ENCODE data around the gene GOLIM4. TPM values are rescaled to one million over a fixed set of nuclear protein-coding genes. Genes with fewer than 3 reads are reported as not detected.
"Not testable (repeated sequence)": the region's sequence is repeated elsewhere in the genome, so short reads cannot be mapped to it uniquely, and the experiment has no call there.

GOLIM4 gene
- total RNA-seq, 1 donor from 2014 or later = 27.9 TPM

DNA sequence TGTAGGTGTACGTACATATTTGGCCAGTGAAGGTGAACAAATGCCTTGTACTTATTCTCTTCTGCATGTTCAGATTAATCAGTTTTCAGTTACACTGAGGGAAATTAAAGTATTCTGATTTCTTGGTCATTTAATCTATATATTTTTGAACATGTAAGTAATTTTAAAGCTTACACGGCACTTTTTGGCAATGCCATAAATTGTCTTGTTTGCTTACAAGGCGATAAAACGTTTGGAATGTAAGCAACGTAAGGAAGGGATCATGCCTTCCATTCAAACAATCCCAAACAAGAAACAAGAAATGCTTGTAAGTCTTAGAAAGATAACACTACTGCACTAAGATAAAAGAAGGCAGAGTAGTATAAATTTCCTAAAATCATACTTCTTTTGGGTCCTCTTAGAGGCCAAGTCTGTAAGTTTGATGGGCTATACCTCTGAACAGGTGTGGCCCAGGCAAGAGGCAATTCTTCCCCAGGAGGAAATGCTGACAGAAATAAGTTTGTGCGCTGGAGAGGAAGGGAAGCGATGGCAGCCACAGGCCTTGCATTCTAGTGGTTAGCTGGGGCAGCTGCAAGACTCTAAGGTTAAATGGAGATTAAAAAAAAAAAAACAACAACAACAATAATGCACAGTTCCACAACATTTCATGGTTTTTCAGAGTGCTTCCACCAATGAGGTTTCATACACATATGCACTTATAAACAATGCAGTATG, 73.8 kb downstream of the GOLIM4 start:
- no peak for DNase-seq (ENCODE audit: low read depth)
- no peak overlapping the region for H3K4me3 ChIP-seq (ENCODE audit: low read depth, low read length)
- no peaks in the 10 kb centered on the region for H3K36me3 ChIP-seq (ENCODE audit: control insufficient read depth, insufficient read depth, low read length)
- H3K27me3 ChIP-seq (ENCODE audit: control insufficient read depth, insufficient read depth, low read length) = no peaks in the 10 kb centered on the region
- TF ChIP-seq, protein P1, sequence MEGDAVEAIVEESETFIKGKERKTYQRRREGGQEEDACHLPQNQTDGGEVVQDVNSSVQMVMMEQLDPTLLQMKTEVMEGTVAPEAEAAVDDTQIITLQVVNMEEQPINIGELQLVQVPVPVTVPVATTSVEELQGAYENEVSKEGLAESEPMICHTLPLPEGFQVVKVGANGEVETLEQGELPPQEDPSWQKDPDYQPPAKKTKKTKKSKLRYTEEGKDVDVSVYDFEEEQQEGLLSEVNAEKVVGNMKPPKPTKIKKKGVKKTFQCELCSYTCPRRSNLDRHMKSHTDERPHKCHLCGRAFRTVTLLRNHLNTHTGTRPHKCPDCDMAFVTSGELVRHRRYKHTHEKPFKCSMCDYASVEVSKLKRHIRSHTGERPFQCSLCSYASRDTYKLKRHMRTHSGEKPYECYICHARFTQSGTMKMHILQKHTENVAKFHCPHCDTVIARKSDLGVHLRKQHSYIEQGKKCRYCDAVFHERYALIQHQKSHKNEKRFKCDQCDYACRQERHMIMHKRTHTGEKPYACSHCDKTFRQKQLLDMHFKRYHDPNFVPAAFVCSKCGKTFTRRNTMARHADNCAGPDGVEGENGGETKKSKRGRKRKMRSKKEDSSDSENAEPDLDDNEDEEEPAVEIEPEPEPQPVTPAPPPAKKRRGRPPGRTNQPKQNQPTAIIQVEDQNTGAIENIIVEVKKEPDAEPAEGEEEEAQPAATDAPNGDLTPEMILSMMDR (IDR thresholded peaks at IDR 0.05; ENCODE audit: insufficient read depth, low read length, poor library complexity, severe bottlenecking) = no peak

DNA sequence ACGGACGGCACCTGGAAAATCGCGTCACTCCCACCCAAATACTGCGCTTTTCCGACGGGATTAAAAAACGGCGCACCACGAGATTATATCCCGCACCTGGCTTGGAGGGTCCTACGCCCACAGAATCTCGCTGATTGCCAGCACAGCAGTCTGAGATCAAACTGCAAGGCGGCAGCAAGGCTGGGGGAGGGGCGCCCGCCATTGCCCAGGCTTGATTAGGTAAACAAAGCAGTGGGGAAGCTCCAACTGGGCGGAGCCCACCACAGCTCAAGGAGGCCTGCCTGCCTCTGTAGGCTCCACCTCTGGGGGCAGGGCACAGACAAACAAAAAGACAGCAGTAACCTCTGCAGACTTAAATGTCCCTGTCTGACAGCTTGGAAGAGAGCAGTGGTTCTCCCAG, 84.4 kb downstream of the GOLIM4 start:
- H3K36me3 ChIP-seq (ENCODE audit: control insufficient read depth, insufficient read depth, low read length); H3K4me3 ChIP-seq (ENCODE audit: low read depth, low read length); H3K27me3 ChIP-seq (ENCODE audit: control insufficient read depth, insufficient read depth, low read length); DNase-seq (ENCODE audit: low read depth): not testable (repeated sequence)

DNA sequence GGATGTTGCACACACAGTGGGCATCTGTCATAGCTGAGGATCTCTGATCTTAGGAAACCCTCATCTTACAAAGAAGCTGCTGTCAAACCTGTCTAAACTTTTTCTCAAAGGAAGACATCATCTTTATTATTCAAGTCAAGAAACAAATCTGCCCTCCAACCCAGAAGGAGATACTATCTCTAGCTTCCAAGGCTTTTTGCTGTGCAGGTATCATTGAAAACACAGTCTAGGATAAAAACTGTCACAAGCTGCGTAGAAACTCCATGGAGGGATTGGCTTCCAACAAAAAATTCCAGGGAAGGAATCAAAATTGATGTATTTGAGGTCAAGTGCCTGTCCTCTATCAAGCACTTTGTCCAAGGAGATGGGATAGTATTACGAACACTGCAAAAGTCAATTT, 89.1 kb downstream of the GOLIM4 start:
- H3K36me3 ChIP-seq (ENCODE audit: control insufficient read depth, insufficient read depth, low read length) = no peaks in the 10 kb centered on the region
- TF ChIP-seq, protein P1 (IDR thresholded peaks at IDR 0.05; ENCODE audit: insufficient read depth, low read length, poor library complexity, severe bottlenecking) = no peak
- H3K4me3 ChIP-seq (ENCODE audit: low read depth, low read length) = no peak overlapping the region
- no peaks in the 10 kb centered on the region for H3K27me3 ChIP-seq (ENCODE audit: control insufficient read depth, insufficient read depth, low read length)
- no peak for DNase-seq (ENCODE audit: low read depth)

DNA sequence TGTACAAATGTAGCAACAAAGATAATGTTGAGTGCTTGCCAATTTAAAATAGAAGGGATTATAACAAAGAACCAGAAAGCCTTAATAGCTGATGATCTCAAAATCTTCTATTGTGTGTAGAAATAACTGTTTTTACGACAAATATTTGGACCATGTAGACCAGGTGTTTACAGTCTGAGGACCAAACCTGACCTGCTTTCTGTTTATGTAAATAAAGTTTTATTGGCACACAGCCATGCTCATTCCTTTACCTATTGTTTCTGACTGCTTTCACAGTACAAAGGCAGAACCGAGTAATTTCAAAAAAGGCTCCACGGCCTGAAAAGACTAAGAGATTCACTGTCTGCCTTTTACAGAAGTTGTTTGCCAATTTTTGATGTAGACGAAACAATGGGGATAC, 91.8 kb downstream of the GOLIM4 start:
- no peak for DNase-seq (ENCODE audit: low read depth)

DNA sequence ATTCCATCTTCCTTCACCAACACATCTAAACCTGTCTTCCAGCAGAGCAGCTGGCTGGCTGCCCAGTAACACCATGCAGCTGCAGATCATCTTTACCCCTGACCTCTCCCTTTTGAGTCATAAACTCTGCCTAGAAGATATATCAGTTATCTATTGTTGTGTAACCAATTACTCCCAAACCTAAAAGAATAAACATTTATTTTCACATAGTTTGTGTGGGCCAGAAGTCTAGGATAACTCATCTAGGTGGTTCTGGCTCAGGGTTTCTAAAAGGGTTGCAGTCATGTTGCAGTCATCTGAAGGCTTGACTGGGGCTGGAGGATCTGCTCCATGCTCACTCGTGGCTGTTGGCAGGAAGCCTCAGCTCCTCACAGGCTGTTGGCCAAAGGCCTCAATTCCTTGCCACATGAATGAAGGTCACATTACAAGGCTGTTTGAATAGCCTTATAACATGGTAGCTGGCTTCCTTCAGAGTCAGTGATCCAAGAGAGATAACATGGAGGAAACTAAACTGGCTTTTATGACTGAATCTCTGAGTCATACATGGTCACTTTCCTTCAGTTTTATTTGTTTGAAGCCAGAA, 92.8 kb downstream of the GOLIM4 start:
- Histone ChIP-seq H3K4me3 (ENCODE audit: low read depth, low read length) (no peak overlapping the region), H3K36me3 (ENCODE audit: control insufficient read depth, insufficient read depth, low read length) (no peaks in the 10 kb centered on the region), H3K27me3 (ENCODE audit: control insufficient read depth, insufficient read depth, low read length) (no peaks in the 10 kb centered on the region)
- TF ChIP-seq, protein P1 (IDR thresholded peaks at IDR 0.05; ENCODE audit: insufficient read depth, low read length, poor library complexity, severe bottlenecking) = no peak
- no peak for DNase-seq (ENCODE audit: low read depth)

More for the DNA sequence above, 91.8 kb downstream of the GOLIM4 start:
- no peaks in the 10 kb centered on the region for H3K36me3 ChIP-seq (ENCODE audit: control insufficient read depth, insufficient read depth, low read length)
- TF ChIP-seq, protein P1 (IDR thresholded peaks at IDR 0.05; ENCODE audit: insufficient read depth, low read length, poor library complexity, severe bottlenecking) = no peak
- no peak overlapping the region for H3K4me3 ChIP-seq (ENCODE audit: low read depth, low read length)
- H3K27me3 ChIP-seq (ENCODE audit: control insufficient read depth, insufficient read depth, low read length) = no peaks in the 10 kb centered on the region

DNA sequence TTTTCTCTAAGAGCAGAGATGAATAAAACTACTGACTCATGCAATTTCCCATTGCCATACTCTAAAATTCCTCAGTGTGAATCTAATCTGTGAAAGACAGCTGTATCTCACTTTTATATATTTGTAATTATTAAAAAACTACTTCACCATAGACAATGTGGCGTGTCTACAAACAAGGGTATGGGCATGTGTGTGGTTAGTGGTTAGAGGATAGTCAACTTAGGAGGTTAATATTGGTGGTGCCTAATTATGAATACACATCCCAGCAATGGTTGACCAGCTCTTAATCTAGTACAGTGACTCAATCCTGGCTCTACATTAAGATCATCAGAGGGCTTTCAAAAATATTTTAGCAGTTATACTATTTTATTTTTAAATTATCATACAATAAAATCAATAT, 94.5 kb downstream of the GOLIM4 start:
- Histone ChIP-seq H3K36me3 (ENCODE audit: control insufficient read depth, insufficient read depth, low read length) (no peaks in the 10 kb centered on the region), H3K27me3 (ENCODE audit: control insufficient read depth, insufficient read depth, low read length) (no peaks in the 10 kb centered on the region), H3K4me3 (ENCODE audit: low read depth, low read length) (no peak overlapping the region)
- DNase-seq (ENCODE audit: low read depth) = no peak
- TF ChIP-seq, protein P1 (IDR thresholded peaks at IDR 0.05; ENCODE audit: insufficient read depth, low read length, poor library complexity, severe bottlenecking) = no peak

Measured in kidney epithelial cell (primary cell).